ENCODE measurements around the gene RPH3AL.
"Not testable (repeated sequence)": the region's sequence is repeated elsewhere in the genome, so short reads cannot be mapped to it uniquely, and the experiment has no call there.

RPH3AL gene

GRCh38 chr17:379531-380465, 27.2 kb upstream of the RPH3AL start:
- DNase-seq (ENCODE audit: low read depth, low spot score) = no peak

DNA sequence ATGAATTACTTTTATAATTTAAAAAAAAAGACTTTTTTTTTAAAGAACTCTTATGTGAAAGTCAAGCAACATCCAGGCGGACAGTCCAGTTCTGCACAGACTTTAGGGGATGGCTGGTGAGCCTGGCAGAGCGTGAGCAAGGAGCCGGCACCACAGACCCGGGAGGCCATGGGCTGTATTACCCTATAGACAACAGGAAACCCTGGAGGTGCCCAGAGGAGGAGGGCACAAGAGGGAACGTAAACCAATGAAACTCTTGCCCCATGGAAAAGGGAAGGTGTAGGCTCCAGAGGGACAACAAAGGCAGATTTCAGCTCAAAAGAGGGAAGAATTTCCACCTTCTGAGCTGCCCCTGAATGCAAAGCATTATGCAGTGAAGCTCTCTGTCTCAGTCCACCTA, 25.5 kb upstream of the RPH3AL start:
- no peak for DNase-seq (ENCODE audit: low read depth, low spot score)

- no peak for DNase-seq (ENCODE audit: low read depth, low spot score)
These were observed 24.6 kb upstream of the RPH3AL start for GRCh38 chr17:376936-377863.

GRCh38 chr17:373613-374230, 21.1 kb upstream of the RPH3AL start:
- no peak for DNase-seq (ENCODE audit: low read depth, low spot score)

GRCh38 chr17:372157-373152, 19.8 kb upstream of the RPH3AL start:
- no peak for DNase-seq (ENCODE audit: low read depth, low spot score)

DNA sequence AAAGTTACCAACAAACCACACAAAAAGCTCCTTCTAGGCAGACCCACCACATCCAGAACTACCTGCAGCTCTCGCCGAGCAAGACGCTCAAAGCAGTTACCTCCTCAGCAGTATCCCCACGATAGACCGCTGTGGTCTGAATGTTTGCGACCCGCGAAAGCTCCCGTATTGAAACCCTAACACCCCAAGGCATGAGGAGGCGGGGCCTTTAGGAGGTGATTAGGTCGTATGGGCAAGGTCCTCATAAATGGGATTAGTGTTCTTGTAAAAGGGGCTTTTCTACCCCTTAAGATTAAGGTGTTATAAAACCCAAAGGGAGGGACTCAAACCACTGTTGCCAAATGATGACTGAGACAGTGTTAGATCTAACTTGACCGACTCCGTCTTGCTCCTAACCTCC, 19.0 kb upstream of the RPH3AL start:
- no peak for DNase-seq (ENCODE audit: low read depth, low spot score)

DNA sequence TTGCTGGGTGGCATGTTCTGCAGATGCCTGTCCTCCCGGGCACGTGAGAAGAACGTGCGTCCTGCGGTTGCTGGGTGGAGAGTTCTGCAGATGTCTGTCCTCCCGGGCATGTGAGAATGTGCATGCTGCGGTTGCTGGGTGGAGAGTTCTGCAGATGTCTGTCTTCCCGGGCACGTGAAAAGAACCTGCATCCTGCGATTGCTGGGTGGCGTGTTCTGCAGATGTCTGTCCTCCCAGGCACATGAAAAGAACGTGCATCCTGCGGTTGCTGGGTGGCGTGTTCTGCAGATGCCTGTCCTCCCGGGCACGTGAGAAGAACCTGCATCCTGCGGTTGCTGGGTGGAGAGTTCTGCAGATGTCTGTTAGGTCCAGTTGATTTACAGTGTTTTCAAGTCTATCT, 15.0 kb upstream of the RPH3AL start:
- not testable (repeated sequence) for DNase-seq (ENCODE audit: low read depth, low spot score)

GRCh38 chr17:366657-367615, 14.3 kb upstream of the RPH3AL start:
- not testable (repeated sequence) for DNase-seq (ENCODE audit: low read depth, low spot score)

- no peak for DNase-seq (ENCODE audit: low read depth, low spot score)
These were observed 12.2 kb upstream of the RPH3AL start for GRCh38 chr17:364766-365165.

DNA sequence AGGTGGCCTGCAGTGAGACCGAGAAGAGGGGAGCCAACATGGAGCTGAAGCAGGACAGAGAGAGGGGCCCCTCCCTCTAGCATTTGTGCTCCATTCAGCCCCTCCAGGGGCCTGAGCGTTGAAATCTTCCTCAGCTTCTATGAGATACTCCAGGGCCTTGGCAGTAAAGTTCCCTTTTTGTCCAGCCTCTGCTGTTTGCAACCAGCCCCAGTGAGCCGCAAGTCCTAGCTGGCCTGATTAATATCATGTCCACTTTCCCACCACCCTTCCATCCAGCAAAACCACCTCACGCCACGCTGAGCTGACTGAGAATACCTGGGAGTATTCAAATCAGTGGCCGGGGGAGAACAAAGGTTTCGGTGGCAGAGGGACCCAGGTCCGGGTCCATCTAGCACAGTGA, 11.7 kb upstream of the RPH3AL start:
- DNase-seq (ENCODE audit: low read depth, low spot score) = no peak

DNA sequence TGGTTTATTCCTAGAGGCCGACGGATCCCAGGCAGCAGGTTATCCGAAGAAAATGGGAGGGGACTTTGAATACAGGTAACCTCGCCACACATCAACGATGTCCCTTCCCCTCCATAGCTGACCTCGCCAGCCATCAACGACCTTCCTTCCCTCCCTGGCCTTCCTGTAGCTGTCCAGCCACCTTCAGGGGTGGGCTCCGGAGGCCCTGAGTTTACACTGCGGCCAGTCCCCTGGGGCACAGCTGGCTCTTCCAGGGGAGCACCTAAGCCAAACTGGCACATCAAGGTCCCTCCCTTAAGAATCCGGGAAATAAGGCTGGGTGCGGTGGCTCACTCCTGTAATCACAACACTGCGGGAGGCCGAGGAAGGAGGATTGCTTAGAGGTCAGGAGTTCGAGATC, 10.1 kb upstream of the RPH3AL start:
- DNase-seq (ENCODE audit: low read depth, low spot score) = no peak

GRCh38 chr17:360092-360750, 7.6 kb upstream of the RPH3AL start:
- DNase-seq (ENCODE audit: low read depth, low spot score) = no peak

GRCh38 chr17:358491-359151, 6.0 kb upstream of the RPH3AL start:
- DNase-seq (ENCODE audit: low read depth, low spot score) = no peak

DNA sequence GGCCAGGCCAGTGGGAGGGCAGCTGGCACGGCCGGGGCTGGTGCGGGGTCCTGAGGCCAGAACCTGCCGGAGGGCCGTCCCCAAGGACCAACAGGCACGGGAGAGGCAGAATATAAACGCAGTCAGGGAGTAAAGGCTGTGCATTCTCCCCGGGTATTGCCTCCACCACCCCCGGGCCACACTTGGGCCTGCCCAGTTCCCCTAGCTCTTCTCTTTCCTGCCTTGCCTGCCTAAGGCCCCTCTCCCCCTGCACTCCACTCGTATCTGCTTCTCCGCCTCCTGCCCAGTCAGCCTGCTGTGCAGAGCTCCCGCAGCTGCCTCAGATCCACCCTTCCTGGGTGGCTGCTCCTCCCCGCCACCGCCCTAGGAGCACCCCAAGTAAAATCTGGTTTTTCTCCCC, 5.0 kb upstream of the RPH3AL start:
- no peak for DNase-seq (ENCODE audit: low read depth, low spot score)

DNA sequence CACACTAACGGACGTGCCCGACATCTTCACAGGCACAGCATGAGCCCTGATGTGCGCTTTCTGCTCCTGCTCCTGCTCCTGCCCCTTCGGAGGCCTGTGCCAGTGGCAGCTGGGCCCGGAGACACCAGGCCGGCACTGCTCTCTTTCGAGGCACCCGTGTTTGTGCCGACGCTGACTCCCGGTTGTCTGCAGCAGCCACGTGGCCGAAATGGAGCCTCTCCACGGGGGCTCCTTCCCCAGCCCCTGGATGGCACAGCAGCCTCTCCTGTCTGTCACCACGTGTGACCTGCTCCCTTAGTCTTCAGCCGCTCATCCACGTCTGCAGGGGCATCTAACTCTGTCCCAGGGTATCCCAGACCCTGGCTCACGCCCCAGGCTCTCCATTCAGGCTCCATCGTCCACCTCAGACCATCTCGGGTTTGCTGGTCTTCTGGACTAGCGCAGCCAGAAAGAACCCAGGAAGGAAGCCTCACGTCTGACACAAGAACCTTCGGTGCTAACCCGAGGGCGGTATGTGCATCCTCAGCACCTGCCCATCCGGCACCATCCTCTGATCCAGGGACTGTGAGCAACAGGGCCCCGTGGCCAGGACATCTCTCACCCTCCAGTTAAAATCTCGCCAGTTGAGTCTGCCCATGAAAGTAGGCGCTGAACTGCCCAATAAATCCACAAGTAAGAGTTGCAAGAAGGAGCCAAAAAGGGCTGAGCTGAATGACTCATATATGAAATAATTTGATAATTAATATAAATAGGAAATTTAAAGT, 4.2 kb upstream of the RPH3AL start:
- no peak for DNase-seq (ENCODE audit: low read depth, low spot score)

DNA sequence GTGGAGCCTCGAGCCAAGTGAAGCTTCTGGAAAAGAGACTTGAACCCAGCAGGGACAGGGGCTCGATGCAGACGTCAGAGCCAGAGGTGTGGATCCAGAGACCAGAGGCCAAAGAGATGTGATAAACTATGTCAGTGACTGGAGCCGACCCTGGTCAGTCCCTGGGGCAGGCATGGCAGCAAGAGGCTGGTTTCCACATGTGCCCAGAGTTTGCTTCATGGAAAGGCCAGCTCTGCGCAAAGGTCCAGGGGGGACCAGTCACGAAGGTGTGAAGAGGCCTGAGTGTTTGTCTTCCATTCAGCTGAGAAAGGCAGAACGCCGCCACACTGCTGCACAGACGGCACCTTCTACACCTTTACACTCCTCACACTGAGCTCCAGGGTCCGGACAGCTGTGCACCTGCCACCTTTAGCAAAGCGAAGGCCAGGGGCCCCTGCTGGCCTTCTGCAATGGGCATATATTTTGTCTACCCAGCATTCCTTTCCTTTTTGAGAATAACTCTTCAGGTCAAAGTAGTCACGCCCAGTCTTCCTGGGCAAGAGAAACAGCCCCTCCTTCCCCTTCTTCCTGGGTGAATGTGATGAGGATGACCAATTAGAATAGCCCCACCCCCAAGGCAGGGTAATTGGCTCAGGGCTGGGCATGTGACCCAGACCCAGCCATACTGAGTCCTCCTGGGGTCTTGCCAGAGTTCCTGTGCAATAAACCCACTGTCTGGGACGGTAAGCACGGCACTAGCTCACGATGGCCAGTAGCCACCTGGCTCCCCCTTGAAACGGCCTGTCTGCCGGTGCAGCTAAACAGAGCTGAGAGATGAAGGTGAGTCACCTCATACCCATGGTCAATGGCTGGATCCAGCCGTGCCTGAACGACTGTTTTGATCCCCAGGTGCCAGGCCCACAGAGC, 2.3 kb upstream of the RPH3AL start:
- DNase-seq (ENCODE audit: low read depth, low spot score) = no peak

- no peak for DNase-seq (ENCODE audit: low read depth, low spot score)
These were observed 1.2 kb upstream of the RPH3AL start for GRCh38 chr17:353838-354234.
